ENCODE measurements around the gene SLC44A3.

GRCh38 chr1:94907136-94907535, 87.0 kb downstream of the SLC44A3 start:
- no peak for TF ChIP-seq CTCF (IDR thresholded peaks at IDR 0.05)
- TF ChIP-seq POLR2A (IDR thresholded peaks at IDR 0.05; ENCODE audit: low read depth): no peak
- no peak for TF ChIP-seq POLR2AphosphoS5 (IDR thresholded peaks at IDR 0.05)
